ENCODE measurements around the gene OR2A2.

- TF ChIP-seq, protein P1, sequence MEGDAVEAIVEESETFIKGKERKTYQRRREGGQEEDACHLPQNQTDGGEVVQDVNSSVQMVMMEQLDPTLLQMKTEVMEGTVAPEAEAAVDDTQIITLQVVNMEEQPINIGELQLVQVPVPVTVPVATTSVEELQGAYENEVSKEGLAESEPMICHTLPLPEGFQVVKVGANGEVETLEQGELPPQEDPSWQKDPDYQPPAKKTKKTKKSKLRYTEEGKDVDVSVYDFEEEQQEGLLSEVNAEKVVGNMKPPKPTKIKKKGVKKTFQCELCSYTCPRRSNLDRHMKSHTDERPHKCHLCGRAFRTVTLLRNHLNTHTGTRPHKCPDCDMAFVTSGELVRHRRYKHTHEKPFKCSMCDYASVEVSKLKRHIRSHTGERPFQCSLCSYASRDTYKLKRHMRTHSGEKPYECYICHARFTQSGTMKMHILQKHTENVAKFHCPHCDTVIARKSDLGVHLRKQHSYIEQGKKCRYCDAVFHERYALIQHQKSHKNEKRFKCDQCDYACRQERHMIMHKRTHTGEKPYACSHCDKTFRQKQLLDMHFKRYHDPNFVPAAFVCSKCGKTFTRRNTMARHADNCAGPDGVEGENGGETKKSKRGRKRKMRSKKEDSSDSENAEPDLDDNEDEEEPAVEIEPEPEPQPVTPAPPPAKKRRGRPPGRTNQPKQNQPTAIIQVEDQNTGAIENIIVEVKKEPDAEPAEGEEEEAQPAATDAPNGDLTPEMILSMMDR (IDR thresholded peaks at IDR 0.05): no peak
- no peak for TF ChIP-seq POLR2A (IDR thresholded peaks at IDR 0.05)
Observed at GRCh38 chr7:144137501-144137900, 28.1 kb downstream of the OR2A2 start.

All from right lobe of liver (tissue), 4 donors.